ENCODE measurements around the gene POLK.

DNA sequence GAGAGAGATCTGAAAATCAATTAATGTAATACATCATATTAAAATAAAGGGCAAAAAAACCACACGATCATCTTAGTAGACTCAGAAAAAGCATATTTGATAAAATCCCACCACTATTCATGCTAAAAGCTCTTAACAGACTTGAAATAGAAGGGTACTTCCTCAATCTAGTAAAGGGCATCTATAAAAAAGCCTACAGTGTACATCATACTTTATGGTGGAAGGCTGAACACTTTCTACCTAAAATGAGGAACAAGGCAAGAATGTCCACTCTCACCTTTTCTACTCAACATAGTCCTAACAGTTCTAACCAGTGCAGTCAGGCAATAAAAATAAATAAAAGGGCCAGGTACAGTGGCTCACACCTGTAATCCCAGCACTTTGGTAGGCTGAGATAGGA, 38.9 kb downstream of the POLK start:
- TF ChIP-seq CTCF (conservative IDR thresholded peaks at IDR 0.05; ENCODE audit: low read length) (no peak), EZH2phosphoT487 (IDR thresholded peaks at IDR 0.05; ENCODE audit: borderline replicate concordance) (no peak)
